Choroid plexus epithelial cell (primary cell): ENCODE results near the gene RPIA.
A peak's percentile ranks its signal among the peaks of the same experiment; 100 is the strongest.
"Not testable (repeated sequence)": the region's sequence is repeated elsewhere in the genome, so short reads cannot be mapped to it uniquely, and the experiment has no call there.

Source experiments
- DNase-seq: peaks from one replicate; pipeline ENCODE4 v3.0.0-alpha.2; 2010; ENCODE audit warnings: low read depth
- H3K4me3 ChIP-seq: 2 replicates; pipeline ENCODE4 v1.5.1; 2011; ENCODE audit warnings: low read depth, mild to moderate bottlenecking, control low read depth, low read length, moderate library complexity
- TF ChIP-seq, protein P1 (sequence below): conservative IDR thresholded peaks from 2 replicates; pipeline ENCODE4 v1.5.1; 2011; ENCODE audit warnings: low read depth, mild to moderate bottlenecking, control low read depth, inconsistent platforms, low read length, moderate library complexity

RPIA gene

DNA sequence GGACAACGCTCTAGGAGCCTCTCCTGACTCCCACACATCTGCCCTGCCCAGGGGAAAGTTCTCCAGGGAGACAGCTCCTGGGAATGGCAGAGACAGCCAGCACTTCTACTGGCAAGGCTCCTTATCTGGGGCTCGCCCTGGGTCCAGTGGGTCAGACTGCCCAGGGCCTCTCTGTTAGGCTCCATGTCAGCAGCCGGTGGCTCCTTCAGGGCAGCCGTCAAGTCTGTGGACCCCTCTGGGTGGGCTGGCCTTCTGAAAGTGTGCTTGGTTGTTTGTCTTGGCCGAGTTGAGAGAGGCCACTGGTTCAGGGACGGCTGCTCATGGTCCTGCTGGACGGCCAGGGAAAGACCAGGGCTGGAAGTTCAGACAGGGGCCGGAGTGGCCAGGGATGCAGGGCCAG, 65.6 kb downstream of the RPIA start:
- H3K4me3 ChIP-seq, result no peak overlapping the region
- TF ChIP-seq, protein P1, sequence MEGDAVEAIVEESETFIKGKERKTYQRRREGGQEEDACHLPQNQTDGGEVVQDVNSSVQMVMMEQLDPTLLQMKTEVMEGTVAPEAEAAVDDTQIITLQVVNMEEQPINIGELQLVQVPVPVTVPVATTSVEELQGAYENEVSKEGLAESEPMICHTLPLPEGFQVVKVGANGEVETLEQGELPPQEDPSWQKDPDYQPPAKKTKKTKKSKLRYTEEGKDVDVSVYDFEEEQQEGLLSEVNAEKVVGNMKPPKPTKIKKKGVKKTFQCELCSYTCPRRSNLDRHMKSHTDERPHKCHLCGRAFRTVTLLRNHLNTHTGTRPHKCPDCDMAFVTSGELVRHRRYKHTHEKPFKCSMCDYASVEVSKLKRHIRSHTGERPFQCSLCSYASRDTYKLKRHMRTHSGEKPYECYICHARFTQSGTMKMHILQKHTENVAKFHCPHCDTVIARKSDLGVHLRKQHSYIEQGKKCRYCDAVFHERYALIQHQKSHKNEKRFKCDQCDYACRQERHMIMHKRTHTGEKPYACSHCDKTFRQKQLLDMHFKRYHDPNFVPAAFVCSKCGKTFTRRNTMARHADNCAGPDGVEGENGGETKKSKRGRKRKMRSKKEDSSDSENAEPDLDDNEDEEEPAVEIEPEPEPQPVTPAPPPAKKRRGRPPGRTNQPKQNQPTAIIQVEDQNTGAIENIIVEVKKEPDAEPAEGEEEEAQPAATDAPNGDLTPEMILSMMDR, result no peak
- no peak for DNase-seq

DNA sequence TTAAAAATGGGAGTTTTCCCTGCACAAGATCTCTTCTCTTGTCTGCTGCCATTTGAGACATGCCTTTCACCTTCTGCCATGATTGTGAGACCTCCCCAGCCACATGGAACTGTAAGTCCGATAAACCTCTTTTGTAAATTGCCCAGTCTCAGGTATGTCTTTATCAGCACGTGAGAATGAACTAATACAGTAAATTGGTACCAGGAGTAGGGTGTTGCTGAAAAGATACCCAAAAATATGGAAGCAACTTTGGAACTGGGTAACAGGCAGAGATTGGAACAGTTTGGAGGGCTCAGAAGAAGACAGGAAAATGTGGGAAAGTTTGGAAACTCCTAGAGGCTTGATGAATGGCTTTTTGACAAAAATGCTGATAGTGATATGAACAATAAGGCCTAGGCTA, 67.2 kb downstream of the RPIA start:
- H3K4me3 ChIP-seq, DNase-seq: not testable (repeated sequence)

DNA sequence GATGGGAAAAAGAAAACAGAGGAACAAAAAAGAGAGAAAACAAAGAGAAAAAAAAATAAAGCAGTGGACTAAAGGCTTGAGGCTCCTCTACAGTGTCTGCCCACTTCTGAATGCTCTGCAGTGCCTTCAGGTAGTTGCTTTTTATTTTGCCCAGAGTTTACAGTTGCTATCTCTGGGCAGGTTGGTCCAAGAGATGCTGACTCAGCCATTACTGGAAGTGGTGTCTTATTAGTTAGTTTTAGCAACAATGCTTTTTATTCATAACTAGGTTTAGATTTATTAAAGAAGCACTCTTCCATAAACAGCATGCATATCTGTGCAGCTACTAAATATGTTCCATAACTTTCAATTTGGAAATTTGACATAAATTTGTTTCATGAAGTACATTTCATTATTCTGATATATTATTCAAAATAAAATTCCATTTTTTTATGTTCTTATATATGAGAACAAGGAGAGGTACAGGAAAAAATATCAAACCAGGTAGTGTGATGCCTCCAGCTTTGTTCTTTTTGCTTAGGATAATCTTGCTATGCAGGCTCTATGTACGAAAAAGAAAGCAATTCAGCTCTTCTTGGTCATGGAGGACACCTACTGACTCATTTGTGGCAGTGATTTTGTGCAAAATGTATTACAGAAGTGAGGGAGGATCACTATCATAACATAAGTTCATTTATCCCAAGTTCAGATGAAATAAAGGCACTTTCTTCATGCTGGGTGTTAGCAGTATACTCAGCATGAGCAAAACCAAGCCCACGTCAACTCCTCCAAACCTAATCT, 69.5 kb downstream of the RPIA start:
- TF ChIP-seq, protein P1, result no peak
- H3K4me3 ChIP-seq, result no peak overlapping the region
- DNase-seq, result no peak

DNA sequence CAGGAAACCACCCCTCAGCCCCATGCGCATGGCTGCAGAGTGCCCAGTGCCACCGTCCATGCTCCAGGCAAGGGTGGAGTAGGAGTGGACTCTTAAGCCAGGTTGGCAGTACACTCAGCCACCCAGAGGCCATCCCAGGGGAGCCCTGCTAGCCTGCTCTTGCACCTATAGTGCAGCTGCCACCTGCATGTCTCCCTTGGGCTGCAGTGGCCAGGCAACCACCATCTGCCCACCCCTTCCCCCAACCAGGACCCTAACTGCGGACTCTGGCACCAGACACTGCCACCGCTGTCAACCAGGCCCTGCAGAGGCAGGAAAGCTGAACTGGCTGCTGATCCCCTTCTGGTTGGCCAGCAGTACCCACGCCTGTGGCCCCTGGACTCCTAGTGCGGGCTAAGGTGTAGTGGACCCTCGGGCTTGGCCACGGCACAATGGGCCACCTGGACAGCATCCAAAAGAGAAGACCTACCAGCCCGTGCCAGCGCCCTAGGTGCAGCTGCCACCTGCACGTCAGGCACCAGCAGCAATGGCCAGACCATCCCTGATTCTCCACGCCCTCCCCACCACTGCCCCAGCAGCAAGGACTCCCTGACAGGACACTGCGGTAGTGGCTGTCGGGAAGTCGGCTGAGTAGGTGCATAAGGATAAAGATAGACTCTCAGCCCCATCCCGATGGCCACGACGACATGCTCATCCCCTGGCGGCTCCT, 72.8 kb downstream of the RPIA start:
- TF ChIP-seq, protein P1, result no peak
- no peak for DNase-seq
- H3K4me3 ChIP-seq, result no peak overlapping the region

DNA sequence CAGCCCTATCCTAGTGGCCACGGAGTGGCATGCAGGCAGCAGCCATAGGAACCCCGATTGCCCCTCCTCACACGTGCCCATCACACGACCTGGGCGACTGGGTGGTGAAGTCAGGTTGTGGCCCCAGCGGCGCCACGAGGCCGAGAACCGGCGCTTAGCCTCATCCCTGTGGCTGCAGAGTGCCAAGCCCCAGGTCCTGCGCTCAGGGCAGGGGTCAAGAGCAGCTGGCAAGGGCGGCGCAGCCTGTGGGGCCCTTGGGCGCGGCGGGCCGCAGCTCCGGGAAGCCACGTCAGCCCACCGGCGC, 73.3 kb downstream of the RPIA start:
- TF ChIP-seq, protein P1, result no peak
- no peak for DNase-seq
- H3K4me3 ChIP-seq, result peak overlapping the region; percentile 40

DNA sequence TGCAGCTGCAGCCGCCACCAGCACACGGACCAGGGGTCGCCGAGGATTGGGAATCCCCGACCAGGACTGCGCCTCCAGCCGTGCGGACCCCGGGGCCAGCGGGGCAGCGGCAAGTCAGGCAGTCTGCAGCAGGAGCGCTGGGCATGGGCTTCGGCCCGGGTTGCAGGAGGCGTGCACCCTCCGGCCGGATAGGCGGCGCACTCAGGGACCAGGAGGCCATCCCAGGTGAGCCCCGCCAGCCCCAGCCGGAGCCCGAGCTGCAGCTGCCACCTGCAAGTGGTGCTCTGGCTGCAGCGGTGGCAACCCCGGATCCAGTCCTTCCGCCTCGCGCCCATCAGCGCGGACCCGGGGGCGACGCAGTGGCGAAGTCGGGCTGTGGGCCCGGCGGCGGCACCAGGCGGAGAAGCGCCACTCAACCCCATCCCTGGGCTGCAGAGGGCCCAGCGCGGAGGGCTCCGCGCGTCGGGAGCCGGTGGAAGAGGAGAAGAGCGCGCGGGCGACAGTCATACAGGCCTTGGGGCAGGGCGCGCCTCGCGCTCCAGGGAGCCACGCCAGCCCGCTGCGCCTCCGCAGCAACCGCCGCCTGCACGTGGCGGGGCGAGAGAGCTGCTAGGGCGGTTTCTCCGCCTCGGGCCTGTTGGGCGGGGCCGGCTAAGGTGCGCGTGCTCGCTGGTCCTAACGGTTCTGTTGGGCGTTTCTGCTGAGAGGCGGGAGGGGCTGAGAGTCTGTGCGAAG, 73.8 kb downstream of the RPIA start:
- peak; percentile 22 for DNase-seq
- TF ChIP-seq, protein P1, result no peak
- H3K4me3 ChIP-seq, result peak overlapping the region; percentile 40

DNA sequence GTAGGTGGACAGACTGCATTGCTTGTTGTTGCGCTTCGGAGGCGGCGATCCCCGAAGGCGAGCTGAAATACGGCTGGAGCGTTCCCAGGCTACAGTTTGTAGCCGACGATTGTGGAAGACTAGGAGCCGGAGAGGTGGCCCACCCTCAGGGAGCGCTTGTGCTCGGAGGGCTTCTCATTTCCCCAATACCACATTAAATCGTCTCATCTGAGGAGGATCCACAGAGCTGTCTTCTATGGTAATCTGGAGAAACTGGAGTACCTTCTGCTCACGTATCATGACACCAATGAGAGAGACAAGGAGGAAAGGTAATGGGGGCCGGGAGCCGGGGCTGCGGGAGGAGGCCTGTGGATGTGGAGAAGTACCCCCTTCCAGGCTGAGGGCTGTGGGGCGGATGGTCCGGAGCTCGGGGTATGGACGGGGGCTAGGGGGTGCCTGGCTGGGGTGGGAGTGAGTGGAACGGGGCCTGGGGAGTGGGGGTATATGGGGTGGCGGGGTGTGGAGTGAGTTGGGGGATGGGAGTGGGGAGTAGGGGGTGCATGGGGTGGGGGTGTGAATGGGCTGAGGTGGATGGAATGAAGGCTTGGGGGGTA, 74.5 kb downstream of the RPIA start:
- DNase-seq, result not testable (repeated sequence)
- H3K4me3 ChIP-seq, result peak overlapping the region; percentile 40
